GM10248 (cell line): Measurements from ENCODE around the gene ANKS1A.

ENCODE experiments used
- CTCF ChIA-PET: fragments of 300-600 bp; sonication (Branson Sonifier 250); formaldehyde crosslinking; extraction: SDS; loops from one replicate; lab custom pipeline; 2021; ENCODE audit warnings: antibody characterized with exemption; lab: Yijun Ruan, JAX
- POLR2A ChIA-PET: fragments of 350-650 bp; sonication (Branson Sonifier 250); formaldehyde crosslinking; extraction: SDS; loops from one replicate; lab custom pipeline; 2020; ENCODE audit warnings: antibody characterized with exemption; lab: Yijun Ruan, JAX
- DNase-seq: peaks from one replicate; pipeline ENCODE4 v3.0.0; 2012; ENCODE audit errors: extremely low spot score
- CTCF ChIP-seq: IDR thresholded peaks from 2 replicates; pipeline ENCODE4 v1.5.1; 2012; ENCODE audit warnings: mild to moderate bottlenecking, low read depth; ENCODE audit errors: extremely low read depth, missing control alignments, control extremely low read depth

ANKS1A gene

DNA sequence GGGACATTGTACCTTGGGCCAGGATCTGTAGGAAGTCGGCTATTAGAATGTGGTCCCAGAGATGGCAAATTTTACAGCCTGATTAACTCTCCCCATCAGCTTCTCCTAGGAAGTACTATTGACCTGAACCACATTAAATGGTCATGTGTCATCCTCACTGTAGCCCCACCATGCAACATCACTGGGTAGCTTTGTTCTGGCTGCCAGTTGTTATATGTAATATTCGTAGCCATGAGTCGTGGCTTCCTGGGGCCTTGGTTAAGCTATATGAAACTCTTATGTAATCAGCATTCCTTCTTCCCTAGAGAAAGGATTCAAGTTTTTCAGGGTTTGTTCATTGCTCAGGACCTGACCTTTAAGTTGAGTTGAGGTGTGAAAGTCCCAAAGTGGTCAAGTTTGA, 125.7 kb downstream of the ANKS1A start:
- DNase-seq, result no peak
- TF ChIP-seq CTCF, result no peak
- ChIA-PET CTCF (interaction anchor here (0.7 to 3.1 kb wide), 6 partner anchors 12 to 463 kb away, joined by 3 to 12 read pairs (median 4); no protein-coding TSS in a partner anchor), POLR2A (interaction anchor here (0.5 kb wide), 1 partner anchor 203 kb away, joined by 4 read pairs; no protein-coding TSS in a partner anchor)

- ChIA-PET POLR2A (no interaction called here), CTCF (interaction anchor here (0.7 to 3.1 kb wide), 5 partner anchors 9 to 462 kb away, joined by 3 to 12 read pairs (median 3); no protein-coding TSS in a partner anchor)
- TF ChIP-seq CTCF, result no peak
Measured at GRCh38 chr6:35015476-35015875, 126.4 kb downstream of the ANKS1A start.

DNA sequence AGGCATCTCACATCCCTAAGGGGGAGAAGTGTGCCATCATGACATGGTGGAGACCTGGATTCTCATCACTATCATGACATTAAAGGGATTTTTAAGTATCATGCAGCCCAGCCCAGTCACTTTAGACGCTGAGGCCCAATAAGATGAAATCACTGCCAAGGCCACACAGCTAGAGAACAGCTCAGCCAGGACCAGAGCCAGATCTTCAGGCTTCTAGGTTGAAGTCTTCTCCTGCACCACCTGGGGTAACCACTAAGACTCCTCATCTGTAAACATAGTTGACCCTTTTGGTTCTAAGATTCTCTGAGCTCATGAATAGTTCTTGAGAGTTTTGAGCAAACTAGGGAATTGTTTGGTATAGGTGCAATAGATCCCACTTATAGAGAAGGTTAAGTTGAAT, 126.9 kb downstream of the ANKS1A start:
- CTCF ChIA-PET, result interaction anchor here (0.8 to 3.1 kb wide), 5 partner anchors 10 to 225 kb away, joined by 3 to 12 read pairs (median 3); no protein-coding TSS in a partner anchor
- POLR2A ChIA-PET, result no interaction called here
- DNase-seq, result no peak
- TF ChIP-seq CTCF, result no peak

More at GRCh38 chr6:35015476-35015875, 126.4 kb downstream of the ANKS1A start:
- no peak for DNase-seq

DNA sequence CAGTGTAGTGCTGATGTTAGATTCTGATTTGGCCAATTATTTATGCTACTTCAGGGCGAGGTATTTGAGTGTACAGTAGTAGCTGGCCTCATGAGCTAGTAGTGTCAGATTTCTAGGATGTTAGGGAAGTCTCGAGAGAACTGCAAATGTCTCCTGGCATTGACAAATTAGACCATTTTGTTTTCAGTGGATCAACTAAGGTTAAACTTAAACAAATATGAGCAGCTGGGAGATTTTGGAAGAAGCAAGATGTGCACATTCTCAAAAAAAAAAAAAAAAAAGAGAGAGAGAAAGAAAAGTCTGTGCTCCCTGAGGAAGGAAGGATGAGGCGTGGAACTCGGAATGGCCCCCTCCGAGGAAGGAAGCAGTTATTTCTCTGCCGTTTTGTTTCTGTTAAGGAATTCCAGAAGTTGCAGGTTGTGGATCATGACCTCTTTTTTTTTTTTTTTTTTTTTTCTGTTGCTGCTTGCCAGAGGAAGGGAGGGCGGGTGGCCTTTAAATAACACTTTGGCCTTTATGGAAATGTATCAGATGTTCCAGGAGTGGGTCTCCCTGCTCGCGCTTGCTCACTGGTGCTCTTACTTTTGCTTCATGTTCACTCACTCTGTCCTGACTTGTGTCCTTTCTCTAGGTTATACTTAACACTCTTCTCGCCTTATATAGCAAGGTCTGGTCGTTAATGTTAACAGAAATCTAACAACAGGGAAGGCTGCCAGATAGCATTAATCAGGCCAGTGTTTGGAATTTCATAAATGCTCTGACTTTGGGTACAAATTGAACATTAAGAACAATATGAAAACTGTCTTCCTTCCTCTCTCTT, 127.7 kb downstream of the ANKS1A start:
- no peak for TF ChIP-seq CTCF
- ChIA-PET CTCF (interaction anchor here (0.8 to 3.1 kb wide), 5 partner anchors 10 to 225 kb away, joined by 3 to 12 read pairs (median 3); no protein-coding TSS in a partner anchor), POLR2A (no interaction called here)
- DNase-seq, result no peak

DNA sequence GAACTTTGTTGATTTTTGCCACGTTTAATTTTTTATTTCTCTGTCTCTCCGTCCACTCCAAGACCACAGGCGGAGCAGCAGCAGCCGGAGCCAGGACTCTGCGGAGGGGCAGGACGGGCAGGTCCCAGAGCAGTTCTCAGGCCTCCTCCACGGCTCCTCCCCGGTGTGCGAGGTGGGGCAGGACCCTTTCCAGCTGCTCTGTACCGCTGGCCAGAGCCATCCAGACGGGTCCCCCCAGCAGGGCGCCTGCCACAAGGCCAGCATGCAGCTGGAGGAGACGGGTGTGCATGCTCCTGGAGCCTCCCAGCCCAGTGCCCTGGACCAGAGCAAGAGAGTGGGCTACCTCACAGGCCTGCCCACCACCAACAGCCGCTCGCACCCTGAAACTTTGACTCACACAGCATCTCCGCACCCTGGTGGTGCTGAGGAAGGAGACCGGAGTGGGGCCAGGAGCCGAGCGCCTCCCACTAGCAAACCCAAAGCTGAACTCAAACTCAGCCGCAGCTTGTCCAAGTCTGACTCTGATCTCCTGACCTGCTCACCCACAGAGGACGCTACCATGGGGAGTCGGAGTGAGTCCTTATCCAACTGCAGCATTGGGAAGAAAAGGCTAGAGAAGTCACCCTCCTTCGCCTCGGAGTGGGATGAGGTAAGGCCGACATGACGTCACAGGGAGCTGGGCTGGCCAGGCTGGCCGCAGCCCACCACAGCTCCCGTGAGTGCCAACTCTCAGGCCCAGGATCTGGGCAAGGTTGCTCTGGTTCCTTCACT, 128.5 kb downstream of the ANKS1A start:
- no peak for TF ChIP-seq CTCF
- ChIA-PET POLR2A (no interaction called here), CTCF (no interaction called here)
- DNase-seq, result no peak

DNA sequence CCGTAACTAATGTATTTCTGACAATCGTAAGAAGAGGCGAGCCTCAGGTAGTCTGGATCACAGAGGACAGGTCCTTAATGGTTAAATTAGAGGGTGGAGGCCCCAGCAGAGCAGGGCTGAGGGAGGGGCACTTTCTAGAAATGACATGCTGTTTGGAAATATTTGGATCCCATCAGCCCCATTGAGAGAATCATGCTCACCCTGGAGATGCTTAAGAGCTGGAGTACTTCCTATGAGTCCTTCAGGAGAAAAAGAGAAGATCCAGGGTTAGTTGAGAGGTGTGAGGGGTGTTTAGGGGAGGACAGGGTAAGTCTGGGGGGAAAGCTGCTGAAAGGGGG, 129.1 kb downstream of the ANKS1A start:
- ChIA-PET CTCF (no interaction called here), POLR2A (no interaction called here)
- TF ChIP-seq CTCF, result no peak
- DNase-seq, result no peak
